IMR-90 (cell line): ENCODE data around the gene XKR7. TPM values are rescaled to one million over a fixed set of nuclear protein-coding genes. Genes with fewer than 3 reads are reported as not detected.

ENCODE experiments used
- ATAC-seq: fragments of 200-7000 bp; cut with Tn5 transposase; 2 replicates; pipeline ENCODE4 v1.9.1; 2020; ENCODE audit warnings: low read depth, mild to moderate bottlenecking, moderate library complexity
- BruUV-seq: library from RNA; stranded (reverse); fragments of 400-500 nt; replicated peaks from 2 replicates; lab custom pipeline; 2021; lab: Mats Ljungman, UMichigan
- CTCF ChIA-PET: fragments of 300-600 bp; formaldehyde crosslinking; extraction: SDS; loops from one replicate; lab custom pipeline; 2021; ENCODE audit warnings: antibody characterized with exemption; lab: Yijun Ruan, JAX
- POLR2A ChIA-PET: fragments of 300-600 bp; sonication (Branson Sonifier 250); formaldehyde crosslinking; loops from one replicate; lab custom pipeline; 2022; ENCODE audit warnings: antibody characterized with exemption; ENCODE audit not compliant: unreplicated experiment; lab: Charles Lee
- DNase-seq: peaks from one replicate; pipeline ENCODE4 v3.0.0; 2013
- H2AFZ ChIP-seq: replicated peaks from 2 replicates; pipeline ENCODE3; 2013; ENCODE audit warnings: low read length, mild to moderate bottlenecking; ENCODE audit not compliant: poor library complexity
- H2AK5ac ChIP-seq: 2 replicates; pipeline ENCODE4 v1.6.1; 2013; ENCODE audit warnings: low read depth, low read length, inconsistent platforms
- H2AK9ac ChIP-seq: replicated peaks from 2 replicates; pipeline ENCODE3; 2013; ENCODE audit warnings: mild to moderate bottlenecking, low read depth, low read length, moderate library complexity; ENCODE audit not compliant: poor library complexity
- H2BK120ac ChIP-seq: 2 replicates; pipeline ENCODE4 v1.6.1; 2013; ENCODE audit warnings: low read depth, low read length, inconsistent platforms
- H2BK15ac ChIP-seq: 3 replicates; pipeline ENCODE4 v1.6.1; 2013; ENCODE audit warnings: low read depth, low read length, inconsistent platforms
- H2BK20ac ChIP-seq: 2 replicates; pipeline ENCODE4 v1.6.1; 2013; ENCODE audit warnings: low read depth, mild to moderate bottlenecking, inconsistent platforms, low read length, moderate library complexity
- H2BK5ac ChIP-seq: 2 replicates; pipeline ENCODE4 v1.6.1; 2013; ENCODE audit warnings: mild to moderate bottlenecking, low read depth, low read length, inconsistent platforms; ENCODE audit not compliant: poor library complexity, severe bottlenecking
- H3K14ac ChIP-seq: replicated peaks from 2 replicates; pipeline ENCODE4 v1.6.1; 2013; ENCODE audit warnings: low read depth, low read length, inconsistent platforms
- H3K18ac ChIP-seq: 2 replicates; pipeline ENCODE4 v1.6.1; 2013; ENCODE audit warnings: low read depth, low read length, control low read depth
- H3K23ac ChIP-seq: 2 replicates; pipeline ENCODE4 v1.6.1; 2013; ENCODE audit warnings: low read depth, low read length, inconsistent platforms
- H3K27ac ChIP-seq: 2 replicates; pipeline ENCODE4 v1.5.1; 2013; ENCODE audit warnings: mild to moderate bottlenecking, control low read depth, low read length; ENCODE audit not compliant: insufficient read depth
- H3K27me3 ChIP-seq: 2 replicates; pipeline ENCODE4 v1.6.1; 2013; ENCODE audit warnings: low read length; ENCODE audit not compliant: control insufficient read depth, insufficient read depth
- H3K36me3 ChIP-seq: 2 replicates; pipeline ENCODE4 v1.6.1; 2013; ENCODE audit warnings: low read length, mixed read lengths; ENCODE audit not compliant: control insufficient read depth, insufficient read depth
- H3K4ac ChIP-seq: 2 replicates; pipeline ENCODE4 v1.6.1; 2013; ENCODE audit warnings: low read depth, low read length, inconsistent platforms
- H3K4me1 ChIP-seq: 2 replicates; pipeline ENCODE4 v1.6.1; 2013; ENCODE audit warnings: low read length, mixed read lengths; ENCODE audit not compliant: control insufficient read depth, insufficient read depth
- H3K4me2 ChIP-seq: 2 replicates; pipeline ENCODE4 v1.6.1; 2013; ENCODE audit warnings: low read depth, mild to moderate bottlenecking, control low read depth, low read length, moderate library complexity
- H3K4me3 ChIP-seq: 2 replicates; pipeline ENCODE4 v1.5.1; 2013; ENCODE audit warnings: low read depth, mild to moderate bottlenecking, control low read depth, low read length, moderate library complexity; ENCODE audit not compliant: insufficient read depth
- H3K56ac ChIP-seq: 2 replicates; pipeline ENCODE4 v1.6.1; 2013; ENCODE audit warnings: low read length, inconsistent platforms; ENCODE audit not compliant: insufficient read depth; ENCODE audit errors: extremely low read depth
- H3K79me1 ChIP-seq, 2 experiments: 2 replicates each; pipeline ENCODE4 v1.6.1; 2013; ENCODE audit warnings: low read length in 2 of 2, inconsistent platforms in 1 of 2, low read depth in 1 of 2
- H3K9ac ChIP-seq: 2 replicates; pipeline ENCODE4 v1.6.1; 2013; ENCODE audit warnings: low read depth, low read length, control low read depth
- H3K9me1 ChIP-seq: 2 replicates; pipeline ENCODE4 v1.6.1; 2013; ENCODE audit warnings: low read length, inconsistent platforms; ENCODE audit not compliant: insufficient read depth
- H3K9me3 ChIP-seq: 2 replicates; pipeline ENCODE4 v1.6.1; 2013; ENCODE audit warnings: low read length; ENCODE audit not compliant: control insufficient read depth, insufficient read depth
- H4K20me1 ChIP-seq: 2 replicates; pipeline ENCODE4 v1.6.1; 2013; ENCODE audit warnings: low read length, inconsistent platforms; ENCODE audit not compliant: insufficient read depth
- H4K5ac ChIP-seq: 2 replicates; pipeline ENCODE4 v1.6.1; 2013; ENCODE audit warnings: mild to moderate bottlenecking, low read depth, low read length, control low read depth
- H4K8ac ChIP-seq, 2 experiments: 2 replicates each; pipeline ENCODE4 v1.6.1; 2013; ENCODE audit warnings: low read depth in 2 of 2, low read length in 2 of 2, control low read depth in 1 of 2, inconsistent platforms in 1 of 2
- H4K91ac ChIP-seq: 2 replicates; pipeline ENCODE4 v1.6.1; 2013; ENCODE audit warnings: low read depth, low read length, inconsistent platforms; ENCODE audit not compliant: insufficient read depth
- BHLHE40 ChIP-seq: fragments of 150-350 bp; IDR thresholded peaks from 2 replicates; pipeline ENCODE4 v1.6.1; 2016; ENCODE audit warnings: mild to moderate bottlenecking, low read depth, low read length
- CTCF ChIP-seq: conservative IDR thresholded peaks from 2 replicates; pipeline ENCODE4 v1.5.1; 2012; ENCODE audit warnings: mild to moderate bottlenecking, low read depth, low read length, improper control_type of control experiment
- MAZ ChIP-seq: IDR thresholded peaks from 2 replicates; pipeline ENCODE4 v1.6.1; 2012; ENCODE audit warnings: low read depth, mild to moderate bottlenecking, low read length, improper control_type of control experiment, moderate library complexity, borderline replicate concordance
- NFE2L2 ChIP-seq: fragments of 150-350 bp; IDR thresholded peaks from 2 replicates; pipeline ENCODE4 v1.6.1; 2016; ENCODE audit warnings: low read depth, mild to moderate bottlenecking, low read length
- RAD21 ChIP-seq: IDR thresholded peaks from 2 replicates; pipeline ENCODE4 v1.6.1; 2012; ENCODE audit warnings: low read length, improper control_type of control experiment
- RCOR1 ChIP-seq: IDR thresholded peaks from 2 replicates; pipeline ENCODE4 v1.6.1; 2012; ENCODE audit warnings: mild to moderate bottlenecking, low read length, improper control_type of control experiment; ENCODE audit not compliant: insufficient replicate concordance
- WGBS, 2 experiments: methylation state at CpG; one replicate each; pipeline versions ENCODE4 v1.1.5 to v1.1.7; 2013; ENCODE audit warnings: missing lambda C conversion rate in 2 of 2; ENCODE audit not compliant: insufficient read length in 1 of 2; ENCODE audit errors: extremely low coverage in 2 of 2; 5-methylcytosine and 5-hydroxymethylcytosine counted together
- dilution Hi-C: fragments of 300-500 bp; cut with HindIII; formaldehyde crosslinking; loops from one replicate; pipeline ENCODE4 v1.14.3; 2018; ENCODE audit warnings: low sequenced_read_pairs; ENCODE audit not compliant: unreplicated experiment
- in situ Hi-C: fragments of 300-500 bp; cut with MboI; formaldehyde crosslinking; loops from 3 replicates; pipeline ENCODE4 v1.14.3; 2019; ENCODE audit warnings: low sequenced_read_pairs, inconsistent platforms, mixed read lengths
- intact Hi-C: fragments of 100-400 bp; cut with micrococcal nuclease; formaldehyde crosslinking; loops from 2 replicates; pipeline ENCODE4 v1.10.0; 2022
- polyA plus RNA-seq, 3 experiments: library from polyadenylated mRNA; depleted of rRNA; stranded (reverse); fragments of >200 nt; gene quantifications; 2 replicates each; pipeline ENCODE4 v1.2.3, GENCODE V29; 2012; ENCODE audit warnings: low replicate concordance in 1 of 3
- total RNA-seq: library from RNA; depleted of rRNA; stranded (reverse); fragments of >200 nt; gene quantifications from 2 replicates; pipeline ENCODE4 v1.2.3, GENCODE V29; 2012

Gene XKR7
- total and polyA plus RNA-seq, 2 of the 4 experiments (the other 2 are of a cell fraction), result not detected

- Histone ChIP-seq H3K36me3 (no peaks in the 10 kb centered on the region), H3K9me1 (no peaks in the 10 kb centered on the region), H3K23ac (no peak overlapping the region), H2AK5ac (no peak overlapping the region), H2BK5ac (no peak overlapping the region), H2BK20ac (no peak overlapping the region), H3K4me1 (no peaks in the 10 kb centered on the region), H3K27me3 (peaks cover 41% of the 10 kb centered on the region), H3K56ac (no peak overlapping the region), H4K91ac (no peak overlapping the region), H3K4me2 (no peak overlapping the region), H3K4ac (no peak overlapping the region), H2AFZ (no peak overlapping the region), H3K18ac (no peak overlapping the region), H2AK9ac (no peak overlapping the region), H2BK15ac (no peak overlapping the region), H4K5ac (no peak overlapping the region), H3K9me3 (no peaks in the 10 kb centered on the region), H2BK120ac (no peak overlapping the region), H3K4me3 (no peak overlapping the region), H3K79me1 (no peaks in the 10 kb centered on the region), H3K14ac (no peak overlapping the region), H4K20me1 (peaks cover 6% of the 10 kb centered on the region; the same call in 1 of the 2 replicates), H3K27ac (no peak overlapping the region), H4K8ac (no peak overlapping the region), H3K9ac (no peak overlapping the region)
- ChIA-PET POLR2A (no interaction called here), CTCF (no interaction called here)
- intact Hi-C loops, result no loop called here
- DNase-seq, result no peak
- in situ Hi-C loops, result no loop called here
- dilution Hi-C loops, result no loop called here
- TF ChIP-seq RAD21 (no peak), CTCF (no peak), MAZ (no peak), BHLHE40 (no peak), RCOR1 (no peak), NFE2L2 (no peak)
- no peak for ATAC-seq
- no TSS peak for BruUV-seq
- WGBS, 2 experiments, result 8% methylated on average over 3 of the region's 5 CpGs; no CpG with 5 or more reads in 1 of the 2 experiments
Observed at GRCh38 chr20:31966991-31967655, 828 bp upstream of the XKR7 start.
